Vagina (tissue), 2 donors: ENCODE measurements around the gene PEX26. TPM values are rescaled to one million over a fixed set of nuclear protein-coding genes. Genes with fewer than 3 reads are reported as not detected.

ENCODE experiments used
- DNase-seq, 2 donors: peaks; one replicate each; pipeline ENCODE4 v3.0.0-alpha.2; 2017; ENCODE audit errors: extremely low spot score in 2 of 2
- H3K27ac ChIP-seq: fragments of 200-600 bp; sonication (generic); one replicate; pipeline ENCODE4 v1.5.1; 2019
- H3K27me3 ChIP-seq: fragments of 200-600 bp; sonication (generic); one replicate; pipeline ENCODE4 v1.5.1; 2019
- H3K36me3 ChIP-seq, 2 donors: fragments of 200-600 bp; sonication (generic); one replicate each; pipeline ENCODE4 v1.5.1; 2017 to 2019
- H3K4me1 ChIP-seq: fragments of 200-600 bp; sonication (generic); one replicate; pipeline ENCODE4 v1.5.1; 2019
- H3K4me3 ChIP-seq, 2 donors: fragments of 200-600 bp; sonication (generic); 1 replicate in 1 of 2; 2 replicates in 1 of 2; pipeline ENCODE4 v1.5.1; 2016 to 2019
- H3K9me3 ChIP-seq: fragments of 200-600 bp; sonication (generic); one replicate; pipeline ENCODE4 v1.5.1; 2019
- POLR2A ChIP-seq, 2 donors: fragments of 450-650 bp; IDR thresholded peaks; one replicate each; pipeline ENCODE4 v1.6.1; 2017; ENCODE audit warnings: antibody characterized with exemption in 2 of 2, mild to moderate bottlenecking in 2 of 2, moderate library complexity in 2 of 2
- POLR2AphosphoS5 ChIP-seq, 2 donors: sonication (generic); formaldehyde crosslinking; IDR thresholded peaks; one replicate each; pipeline ENCODE4 v1.9.0; 2017; ENCODE audit warnings: antibody characterized with exemption in 2 of 2, mild to moderate bottlenecking in 2 of 2, low read depth in 1 of 2; ENCODE audit not compliant: insufficient read depth in 1 of 2
- intact Hi-C: fragments of 100-400 bp; cut with DNase I; formaldehyde crosslinking; loops from one replicate; pipeline ENCODE4 v1.15.1; 2023
- total RNA-seq: library from RNA; depleted of rRNA; stranded (reverse); fragments of >200 nt; gene quantifications from one replicate; pipeline ENCODE4 v1.2.3, GENCODE V29; 2016
- TF ChIP-seq, protein P1 (sequence below), 3 experiments: fragments of 450-650 bp in 2 of 3; fragments of 200-600 bp in 1 of 3; sonication (generic) in 1 of 3; IDR thresholded peaks; one replicate each; pipeline ENCODE4 v1.5.1; 2017 to 2019; ENCODE audit warnings: antibody characterized with exemption in 3 of 3, mild to moderate bottlenecking in 2 of 3, moderate library complexity in 2 of 3

PEX26 gene
- total RNA-seq, 1 donor from 2014 or later: 25.5 TPM

DNA sequence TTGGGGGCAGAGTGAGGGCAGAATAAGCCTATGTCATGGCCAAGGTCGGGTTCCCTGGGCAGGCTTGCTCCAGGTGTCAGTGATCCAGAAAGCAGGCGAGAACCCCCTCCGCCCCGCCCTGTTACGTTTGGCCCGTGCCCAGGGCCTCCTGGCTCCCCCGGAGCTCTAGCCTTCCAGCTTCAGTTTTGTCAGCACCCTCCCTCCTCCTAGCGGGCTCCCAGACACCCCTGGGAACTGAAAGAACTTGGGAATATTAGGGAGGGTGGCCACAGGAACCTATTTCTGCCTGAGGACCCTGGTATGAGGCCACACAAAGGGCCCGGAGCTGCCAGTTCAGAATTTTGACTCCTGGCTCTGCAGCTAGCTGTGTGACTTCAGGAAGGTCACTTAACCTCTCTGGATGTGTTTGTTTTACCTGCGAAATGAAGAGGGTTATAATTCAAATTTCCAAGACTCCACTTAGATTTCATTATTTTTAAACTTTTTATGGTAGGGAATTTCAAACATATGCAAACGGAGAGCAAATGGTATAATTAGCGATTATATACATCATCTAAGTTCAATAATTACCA, 34.1 kb downstream of the PEX26 start:
- no peak for DNase-seq
- Histone ChIP-seq H3K27ac (no peak overlapping the region), H3K36me3 (no peaks in the 10 kb centered on the region), H3K9me3 (no peaks in the 10 kb centered on the region), H3K4me1 (peaks cover 20% of the 10 kb centered on the region), H3K27me3 (no peaks in the 10 kb centered on the region), H3K4me3 (no peak overlapping the region)
- TF ChIP-seq, protein P1, sequence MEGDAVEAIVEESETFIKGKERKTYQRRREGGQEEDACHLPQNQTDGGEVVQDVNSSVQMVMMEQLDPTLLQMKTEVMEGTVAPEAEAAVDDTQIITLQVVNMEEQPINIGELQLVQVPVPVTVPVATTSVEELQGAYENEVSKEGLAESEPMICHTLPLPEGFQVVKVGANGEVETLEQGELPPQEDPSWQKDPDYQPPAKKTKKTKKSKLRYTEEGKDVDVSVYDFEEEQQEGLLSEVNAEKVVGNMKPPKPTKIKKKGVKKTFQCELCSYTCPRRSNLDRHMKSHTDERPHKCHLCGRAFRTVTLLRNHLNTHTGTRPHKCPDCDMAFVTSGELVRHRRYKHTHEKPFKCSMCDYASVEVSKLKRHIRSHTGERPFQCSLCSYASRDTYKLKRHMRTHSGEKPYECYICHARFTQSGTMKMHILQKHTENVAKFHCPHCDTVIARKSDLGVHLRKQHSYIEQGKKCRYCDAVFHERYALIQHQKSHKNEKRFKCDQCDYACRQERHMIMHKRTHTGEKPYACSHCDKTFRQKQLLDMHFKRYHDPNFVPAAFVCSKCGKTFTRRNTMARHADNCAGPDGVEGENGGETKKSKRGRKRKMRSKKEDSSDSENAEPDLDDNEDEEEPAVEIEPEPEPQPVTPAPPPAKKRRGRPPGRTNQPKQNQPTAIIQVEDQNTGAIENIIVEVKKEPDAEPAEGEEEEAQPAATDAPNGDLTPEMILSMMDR (IDR thresholded peaks at IDR 0.05): no peak
- intact Hi-C loops: no loop called here

DNA sequence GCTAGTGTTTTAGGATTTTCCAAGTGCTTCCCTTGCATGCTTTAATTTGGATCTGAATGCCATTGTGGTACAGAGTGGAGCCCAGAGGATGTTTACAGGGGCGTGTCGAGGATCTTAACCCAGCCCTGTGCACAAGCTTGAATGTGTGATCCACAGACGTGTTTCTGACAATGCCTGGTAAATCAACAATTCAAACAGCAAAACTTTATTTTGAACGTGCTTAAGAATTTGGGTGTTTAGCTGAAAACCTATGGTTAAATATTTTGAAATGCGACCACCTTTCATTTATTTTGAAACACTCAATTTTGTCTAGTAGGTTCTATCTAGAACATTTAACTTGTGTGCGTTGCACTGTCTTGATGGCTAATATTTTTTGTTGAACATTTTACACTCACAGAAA, 34.6 kb downstream of the PEX26 start:
- H3K27ac ChIP-seq: no peak overlapping the region
- peaks cover 20% of the 10 kb centered on the region for H3K4me1 ChIP-seq
- H3K27me3 ChIP-seq: no peaks in the 10 kb centered on the region
- intact Hi-C loops: no loop called here
- H3K9me3 ChIP-seq: no peaks in the 10 kb centered on the region
- no peak overlapping the region for H3K4me3 ChIP-seq
- no peaks in the 10 kb centered on the region for H3K36me3 ChIP-seq
- DNase-seq: no peak
- TF ChIP-seq, protein P1 (IDR thresholded peaks at IDR 0.05): no peak
- no peak for TF ChIP-seq POLR2AphosphoS5 (IDR thresholded peaks at IDR 0.05; ENCODE audit: insufficient read depth in 1 of 2, low read depth in 1 of 2)
- TF ChIP-seq POLR2A (IDR thresholded peaks at IDR 0.05): no peak

DNA sequence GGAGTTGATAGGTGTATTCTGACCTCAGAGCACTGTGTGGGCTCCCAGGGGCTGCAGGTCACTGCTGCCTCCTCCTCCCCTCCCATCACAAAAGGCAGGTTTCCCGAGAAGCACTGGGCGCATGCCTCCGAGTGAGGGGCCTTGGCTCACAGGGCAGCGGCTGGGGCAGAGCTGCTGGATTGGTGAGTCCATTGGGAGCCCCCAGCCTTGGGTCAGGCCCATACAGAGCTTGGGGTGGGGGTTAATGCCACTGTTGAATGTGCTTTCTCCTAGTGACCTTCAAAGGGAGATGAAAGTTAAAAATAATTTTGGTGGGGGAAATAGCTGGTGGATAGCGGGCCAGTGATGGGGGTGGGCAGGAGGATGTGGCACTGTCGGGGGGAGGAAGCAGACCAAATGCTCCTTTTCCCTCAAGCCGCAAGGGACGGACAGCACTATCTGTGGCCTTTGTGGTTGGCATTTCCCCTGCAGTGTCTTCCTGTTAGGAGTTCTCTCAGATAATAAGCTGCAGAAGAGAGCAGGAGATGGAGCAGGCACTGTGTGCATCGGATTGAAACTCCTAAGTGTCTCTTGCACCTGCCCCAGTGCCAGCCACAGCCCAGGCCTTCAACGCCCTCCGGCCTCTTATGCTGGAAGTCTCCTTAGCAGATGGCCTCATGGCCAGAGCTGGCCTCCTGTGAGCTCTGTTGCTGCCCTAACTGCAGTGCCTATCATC, 36.0 kb downstream of the PEX26 start:
- no peak for DNase-seq
- Histone ChIP-seq H3K36me3 (no peaks in the 10 kb centered on the region), H3K27me3 (no peaks in the 10 kb centered on the region), H3K9me3 (no peaks in the 10 kb centered on the region), H3K4me1 (peaks cover 20% of the 10 kb centered on the region), H3K27ac (no peak overlapping the region), H3K4me3 (no peak overlapping the region)
- TF ChIP-seq, protein P1 (IDR thresholded peaks at IDR 0.05): no peak
- TF ChIP-seq POLR2A (IDR thresholded peaks at IDR 0.05) (no peak), POLR2AphosphoS5 (IDR thresholded peaks at IDR 0.05; ENCODE audit: insufficient read depth in 1 of 2, low read depth in 1 of 2) (no peak)
- intact Hi-C loops: no loop called here

DNA sequence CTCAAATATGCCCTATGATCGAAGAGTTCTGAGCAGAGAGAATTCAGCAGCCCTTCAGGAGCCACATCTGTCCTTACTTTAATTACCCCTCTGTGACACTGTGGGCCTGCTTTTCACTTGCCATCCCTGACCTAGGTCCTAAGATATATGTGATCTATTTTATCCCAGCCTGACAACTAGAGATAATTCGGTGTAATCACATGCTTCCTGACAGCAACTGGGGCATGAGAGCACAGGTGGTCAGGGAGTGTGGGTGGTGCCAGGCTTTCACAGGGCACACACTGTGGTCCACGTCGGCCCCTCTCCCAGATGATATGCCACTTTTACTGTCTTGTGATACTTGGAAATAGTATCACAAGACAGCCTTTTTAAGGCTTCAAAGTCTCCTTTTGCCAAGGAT, 36.7 kb downstream of the PEX26 start:
- no peak for DNase-seq
- no peaks in the 10 kb centered on the region for H3K36me3 ChIP-seq
- no peaks in the 10 kb centered on the region for H3K9me3 ChIP-seq
- no peak overlapping the region for H3K4me3 ChIP-seq
- intact Hi-C loops: no loop called here
- no peaks in the 10 kb centered on the region for H3K27me3 ChIP-seq
- TF ChIP-seq POLR2A (IDR thresholded peaks at IDR 0.05): no peak
- TF ChIP-seq POLR2AphosphoS5 (IDR thresholded peaks at IDR 0.05; ENCODE audit: insufficient read depth in 1 of 2, low read depth in 1 of 2): no peak
- TF ChIP-seq, protein P1 (IDR thresholded peaks at IDR 0.05): no peak
- peaks cover 20% of the 10 kb centered on the region for H3K4me1 ChIP-seq
- no peak overlapping the region for H3K27ac ChIP-seq

DNA sequence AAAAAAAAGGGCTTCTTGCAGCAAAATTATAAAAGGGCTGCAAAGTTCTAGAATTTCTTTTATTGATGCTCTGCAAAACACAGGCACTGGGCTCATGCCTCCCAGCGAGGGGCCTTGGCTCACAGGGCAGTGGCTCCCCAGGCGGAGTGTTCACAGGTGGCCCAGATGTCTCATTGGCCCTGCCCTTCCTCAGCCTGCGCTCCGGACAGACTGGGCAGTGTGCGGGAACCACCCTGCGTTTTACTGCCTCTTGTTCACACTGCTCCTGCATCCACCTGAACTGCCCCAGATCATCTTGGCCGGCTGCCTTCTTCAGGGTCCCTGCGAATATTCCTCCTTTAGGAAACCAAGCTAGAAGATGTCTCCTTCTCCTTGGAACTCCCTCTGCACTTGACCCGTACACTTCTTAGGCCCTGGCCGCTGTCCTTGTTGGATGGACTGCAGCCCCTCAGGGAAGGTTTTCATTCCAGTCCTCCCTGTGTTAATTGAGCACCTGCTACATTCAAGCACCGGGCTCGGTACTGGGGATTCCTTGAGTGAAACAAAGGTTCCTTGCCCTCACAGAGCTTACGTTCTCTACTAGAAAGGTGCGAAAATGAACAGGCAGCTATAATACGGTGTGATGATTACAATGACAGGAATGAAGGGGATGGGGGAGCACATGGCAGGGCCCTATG, 37.3 kb downstream of the PEX26 start:
- H3K9me3 ChIP-seq: no peaks in the 10 kb centered on the region
- H3K4me1 ChIP-seq: peaks cover 16% of the 10 kb centered on the region
- H3K27me3 ChIP-seq: no peaks in the 10 kb centered on the region
- no peak for DNase-seq
- H3K36me3 ChIP-seq: no peaks in the 10 kb centered on the region
- no peak overlapping the region for H3K4me3 ChIP-seq
- no peak overlapping the region for H3K27ac ChIP-seq
- intact Hi-C loops: no loop called here
- TF ChIP-seq POLR2A (IDR thresholded peaks at IDR 0.05): no peak
- TF ChIP-seq POLR2AphosphoS5 (IDR thresholded peaks at IDR 0.05; ENCODE audit: insufficient read depth in 1 of 2, low read depth in 1 of 2): no peak
- TF ChIP-seq, protein P1 (IDR thresholded peaks at IDR 0.05): no peak
